SH-SY5Y (cell line): ENCODE results near the gene SOST.

Source experiments
- GATA2 ChIP-seq: IDR thresholded peaks from 2 replicates; pipeline ENCODE4 v1.6.1; 2011; ENCODE audit warnings: mild to moderate bottlenecking, low read depth, low read length
- GATA3 ChIP-seq: IDR thresholded peaks from 2 replicates; pipeline ENCODE4 v1.6.1; 2011; ENCODE audit warnings: low read depth, mild to moderate bottlenecking, low read length, moderate library complexity

DNA sequence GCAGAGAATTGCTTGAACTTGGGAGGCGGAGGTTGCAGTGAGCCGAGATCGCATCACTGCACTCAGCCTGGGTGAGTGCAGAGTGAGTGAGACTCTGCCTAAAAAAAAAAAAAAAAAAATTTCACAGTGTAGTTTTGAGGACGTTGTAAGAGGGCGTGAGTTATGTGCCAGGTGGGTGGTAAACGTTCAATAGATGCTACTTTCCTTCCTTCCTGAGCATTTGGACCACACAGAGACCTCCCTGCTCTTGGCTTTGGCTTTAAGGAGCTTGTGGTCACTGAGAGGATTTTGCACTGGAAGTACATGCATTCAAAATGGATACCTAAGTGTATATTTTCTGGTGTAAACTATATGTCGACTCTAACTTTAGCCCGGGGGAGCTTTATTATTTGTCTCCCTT lies 30.5 kb downstream of the SOST start:
- TF ChIP-seq GATA2 (no peak), GATA3 (no peak)
